IPS-18a (cell line): ENCODE results near the gene TBC1D19.
"Not testable (repeated sequence)": the region's sequence is repeated elsewhere in the genome, so short reads cannot be mapped to it uniquely, and the experiment has no call there.

ENCODE experiments used
- H3K27ac ChIP-seq: one replicate; pipeline ENCODE4 v1.5.1; 2013; ENCODE audit warnings: low read length
- H3K27me3 ChIP-seq: one replicate; pipeline ENCODE4 v1.6.1; 2013; ENCODE audit warnings: mild to moderate bottlenecking, low read length; ENCODE audit not compliant: control insufficient read depth, insufficient read depth
- H3K36me3 ChIP-seq: one replicate; pipeline ENCODE4 v1.6.1; 2013; ENCODE audit warnings: low read depth, low read length; ENCODE audit not compliant: control insufficient read depth
- H3K4me1 ChIP-seq: one replicate; pipeline ENCODE4 v1.6.1; 2013; ENCODE audit warnings: low read depth, low read length; ENCODE audit not compliant: control insufficient read depth
- H3K4me3 ChIP-seq: one replicate; pipeline ENCODE4 v1.5.1; 2013; ENCODE audit warnings: low read length
- H3K9ac ChIP-seq: one replicate; pipeline ENCODE4 v1.6.1; 2013; ENCODE audit warnings: mild to moderate bottlenecking, low read length, moderate library complexity
- H3K9me3 ChIP-seq: one replicate; pipeline ENCODE4 v1.6.1; 2013; ENCODE audit warnings: low read depth, low read length; ENCODE audit not compliant: control insufficient read depth

TBC1D19 gene

GRCh38 chr4:26601204-26601603, 17.3 kb downstream of the TBC1D19 start:
- Histone ChIP-seq H3K36me3 (no peaks in the 10 kb centered on the region), H3K9ac (no peak overlapping the region), H3K27me3 (no peaks in the 10 kb centered on the region), H3K4me1 (no peaks in the 10 kb centered on the region), H3K9me3 (no peaks in the 10 kb centered on the region), H3K27ac (no peak overlapping the region), H3K4me3 (no peak overlapping the region)

GRCh38 chr4:26607776-26608175, 23.9 kb downstream of the TBC1D19 start:
- no peak overlapping the region for H3K27ac ChIP-seq
- peaks cover 8% of the 10 kb centered on the region for H3K4me1 ChIP-seq
- H3K9me3 ChIP-seq, result no peaks in the 10 kb centered on the region
- no peak overlapping the region for H3K4me3 ChIP-seq
- H3K27me3 ChIP-seq, result no peaks in the 10 kb centered on the region
- H3K9ac ChIP-seq, result no peak overlapping the region
- H3K36me3 ChIP-seq, result no peaks in the 10 kb centered on the region

GRCh38 chr4:26609391-26609790, 25.5 kb downstream of the TBC1D19 start:
- H3K4me3 ChIP-seq, result no peak overlapping the region
- H3K27me3 ChIP-seq, result no peaks in the 10 kb centered on the region
- H3K9me3 ChIP-seq, result no peaks in the 10 kb centered on the region
- no peaks in the 10 kb centered on the region for H3K36me3 ChIP-seq
- H3K27ac ChIP-seq, result no peak overlapping the region
- H3K4me1 ChIP-seq, result peaks cover 8% of the 10 kb centered on the region
- H3K9ac ChIP-seq, result no peak overlapping the region

- H3K36me3 ChIP-seq, result no peaks in the 10 kb centered on the region
- no peak overlapping the region for H3K4me3 ChIP-seq
- no peak overlapping the region for H3K9ac ChIP-seq
- peaks cover 8% of the 10 kb centered on the region for H3K4me1 ChIP-seq
- H3K27me3 ChIP-seq, result no peaks in the 10 kb centered on the region
- H3K9me3 ChIP-seq, result no peaks in the 10 kb centered on the region
- H3K27ac ChIP-seq, result no peak overlapping the region
Observed at GRCh38 chr4:26609868-26610267, 26.0 kb downstream of the TBC1D19 start.

- H3K9ac ChIP-seq, result no peak overlapping the region
- peaks cover 8% of the 10 kb centered on the region for H3K4me1 ChIP-seq
- H3K9me3 ChIP-seq, result no peaks in the 10 kb centered on the region
- H3K27ac ChIP-seq, result no peak overlapping the region
- H3K4me3 ChIP-seq, result no peak overlapping the region
- H3K27me3 ChIP-seq, result no peaks in the 10 kb centered on the region
- H3K36me3 ChIP-seq, result no peaks in the 10 kb centered on the region
Observed at GRCh38 chr4:26611372-26611771, 27.5 kb downstream of the TBC1D19 start.

GRCh38 chr4:26611885-26612284, 28.0 kb downstream of the TBC1D19 start:
- peaks cover 8% of the 10 kb centered on the region for H3K4me1 ChIP-seq
- H3K4me3 ChIP-seq, result no peak overlapping the region
- no peaks in the 10 kb centered on the region for H3K36me3 ChIP-seq
- H3K9me3 ChIP-seq, result no peaks in the 10 kb centered on the region
- no peak overlapping the region for H3K9ac ChIP-seq
- H3K27ac ChIP-seq, result no peak overlapping the region
- H3K27me3 ChIP-seq, result no peaks in the 10 kb centered on the region

- Histone ChIP-seq H3K4me3 (no peak overlapping the region), H3K27ac (no peak overlapping the region), H3K36me3 (no peaks in the 10 kb centered on the region), H3K9ac (no peak overlapping the region), H3K4me1 (peaks cover 4% of the 10 kb centered on the region), H3K27me3 (no peaks in the 10 kb centered on the region), H3K9me3 (no peaks in the 10 kb centered on the region)
Observed at GRCh38 chr4:26613237-26613636, 29.4 kb downstream of the TBC1D19 start.

GRCh38 chr4:26613735-26614134, 29.9 kb downstream of the TBC1D19 start:
- H3K4me3 ChIP-seq, result no peak overlapping the region
- H3K9ac ChIP-seq, result no peak overlapping the region

GRCh38 chr4:26619784-26620183, 35.9 kb downstream of the TBC1D19 start:
- no peak overlapping the region for H3K27ac ChIP-seq
- H3K4me3 ChIP-seq, result no peak overlapping the region
- H3K9ac ChIP-seq, result no peak overlapping the region
- H3K27me3 ChIP-seq, result no peaks in the 10 kb centered on the region
- H3K36me3 ChIP-seq, result no peaks in the 10 kb centered on the region
- H3K4me1 ChIP-seq, result no peaks in the 10 kb centered on the region
- H3K9me3 ChIP-seq, result no peaks in the 10 kb centered on the region

More at GRCh38 chr4:26613735-26614134, 29.9 kb downstream of the TBC1D19 start:
- Histone ChIP-seq H3K27ac (no peak overlapping the region), H3K27me3 (no peaks in the 10 kb centered on the region), H3K36me3 (no peaks in the 10 kb centered on the region), H3K9me3 (no peaks in the 10 kb centered on the region), H3K4me1 (no peaks in the 10 kb centered on the region)

GRCh38 chr4:26621366-26621765, 37.5 kb downstream of the TBC1D19 start:
- H3K4me3 ChIP-seq, result no peak overlapping the region
- H3K27me3 ChIP-seq, result no peaks in the 10 kb centered on the region
- H3K4me1 ChIP-seq, result no peaks in the 10 kb centered on the region
- no peak overlapping the region for H3K9ac ChIP-seq
- no peaks in the 10 kb centered on the region for H3K9me3 ChIP-seq
- no peak overlapping the region for H3K27ac ChIP-seq
- no peaks in the 10 kb centered on the region for H3K36me3 ChIP-seq

GRCh38 chr4:26622913-26623312, 39.0 kb downstream of the TBC1D19 start:
- Histone ChIP-seq H3K4me1 (no peaks in the 10 kb centered on the region), H3K27me3 (no peaks in the 10 kb centered on the region), H3K36me3 (no peaks in the 10 kb centered on the region), H3K4me3 (no peak overlapping the region), H3K9me3 (no peaks in the 10 kb centered on the region), H3K27ac (no peak overlapping the region), H3K9ac (no peak overlapping the region)

- not testable (repeated sequence) for H3K27me3 ChIP-seq, H3K36me3 ChIP-seq, H3K4me3 ChIP-seq
Observed at GRCh38 chr4:26626658-26627057, 42.8 kb downstream of the TBC1D19 start.

More at GRCh38 chr4:26626658-26627057, 42.8 kb downstream of the TBC1D19 start:
- H3K9ac ChIP-seq, H3K27ac ChIP-seq, H3K4me1 ChIP-seq, H3K9me3 ChIP-seq: not testable (repeated sequence)
